GM15510 (cell line): ENCODE results near the gene DEPDC4.

ENCODE experiments used
- POLR2A ChIP-seq: IDR thresholded peaks from 3 replicates; pipeline ENCODE4 v1.6.1; 2011; ENCODE audit warnings: borderline replicate concordance; ENCODE audit not compliant: insufficient read length; ENCODE audit errors: extremely low read depth

DEPDC4 gene

GRCh38 chr12:100266585-100266834 lies 369 bp downstream of the DEPDC4 start:
- no peak for TF ChIP-seq POLR2A

GRCh38 chr12:100265732-100266584 lies 921 bp downstream of the DEPDC4 start:
- no peak for TF ChIP-seq POLR2A

GRCh38 chr12:100263131-100263530 lies 3.7 kb downstream of the DEPDC4 start:
- no peak for TF ChIP-seq POLR2A

GRCh38 chr12:100258127-100258526 lies 8.8 kb downstream of the DEPDC4 start:
- no peak for TF ChIP-seq POLR2A

- no peak for TF ChIP-seq POLR2A
Observed at GRCh38 chr12:100254876-100255275, 12.0 kb downstream of the DEPDC4 start.

- TF ChIP-seq POLR2A = no peak
Observed at GRCh38 chr12:100253437-100253836, 13.4 kb downstream of the DEPDC4 start.

- TF ChIP-seq POLR2A = no peak
Observed at GRCh38 chr12:100251917-100252316, 15.0 kb downstream of the DEPDC4 start.

GRCh38 chr12:100249941-100250340 lies 16.9 kb downstream of the DEPDC4 start:
- TF ChIP-seq POLR2A = no peak

GRCh38 chr12:100248886-100249285 lies 18.0 kb downstream of the DEPDC4 start:
- no peak for TF ChIP-seq POLR2A

DNA sequence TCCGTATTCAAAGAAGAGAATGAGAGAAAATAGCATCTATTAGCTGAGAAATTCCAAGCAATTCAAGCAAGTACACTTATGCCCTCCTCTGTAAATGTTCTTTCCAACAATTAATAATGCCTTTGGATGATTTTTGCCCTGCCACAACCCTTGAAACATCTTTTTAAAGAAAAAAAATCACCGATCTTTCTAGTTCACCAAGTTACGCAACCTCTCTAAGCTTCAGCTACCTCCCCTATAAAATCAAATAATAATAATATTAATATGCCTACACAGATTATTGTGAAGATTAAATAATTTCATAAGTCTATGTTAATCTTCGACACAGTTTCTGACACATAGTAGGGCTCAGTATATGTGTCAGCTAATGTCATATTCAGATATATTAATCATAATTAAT lies 19.1 kb downstream of the DEPDC4 start:
- no peak for TF ChIP-seq POLR2A

DNA sequence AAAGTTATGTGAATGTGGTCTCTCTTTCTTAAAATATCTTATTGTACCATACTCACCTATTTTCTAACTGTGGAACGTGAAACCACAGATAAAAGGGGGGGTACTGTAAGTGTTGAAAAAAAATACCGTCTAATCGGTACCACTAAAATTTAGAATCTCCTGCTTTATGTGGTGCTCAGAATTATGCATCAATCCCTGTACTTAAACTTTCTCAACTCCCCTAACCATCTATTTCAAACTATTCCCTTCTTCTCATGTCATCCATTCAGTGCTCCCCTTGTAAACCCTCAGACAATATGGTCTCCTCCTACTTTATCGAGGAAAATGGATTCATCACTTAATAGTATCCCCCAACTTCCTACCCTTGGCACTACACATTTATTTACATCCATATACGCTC lies 23.7 kb downstream of the DEPDC4 start:
- TF ChIP-seq POLR2A = no peak

- TF ChIP-seq POLR2A = no peak
Observed at GRCh38 chr12:100239589-100239988, 27.3 kb downstream of the DEPDC4 start.

DNA sequence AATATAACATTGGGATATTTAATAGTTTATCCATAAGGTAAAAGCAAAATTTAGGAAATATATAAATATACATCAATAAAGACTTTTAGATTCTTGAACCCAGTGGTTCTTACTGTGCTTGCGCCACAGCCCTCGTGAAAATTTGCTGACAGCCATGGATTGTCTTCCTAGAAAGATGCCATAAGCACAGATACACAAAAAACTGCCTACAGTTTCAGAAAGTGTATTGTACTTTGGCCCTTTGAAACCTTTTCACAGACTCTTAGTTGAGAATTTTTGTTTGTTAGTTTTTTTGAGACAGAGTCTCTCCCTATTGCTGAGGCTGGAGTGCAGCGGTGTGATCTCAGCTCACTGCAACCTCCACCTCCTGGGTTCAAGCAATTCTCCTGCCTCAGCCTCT lies 28.1 kb downstream of the DEPDC4 start:
- no peak for TF ChIP-seq POLR2A

DNA sequence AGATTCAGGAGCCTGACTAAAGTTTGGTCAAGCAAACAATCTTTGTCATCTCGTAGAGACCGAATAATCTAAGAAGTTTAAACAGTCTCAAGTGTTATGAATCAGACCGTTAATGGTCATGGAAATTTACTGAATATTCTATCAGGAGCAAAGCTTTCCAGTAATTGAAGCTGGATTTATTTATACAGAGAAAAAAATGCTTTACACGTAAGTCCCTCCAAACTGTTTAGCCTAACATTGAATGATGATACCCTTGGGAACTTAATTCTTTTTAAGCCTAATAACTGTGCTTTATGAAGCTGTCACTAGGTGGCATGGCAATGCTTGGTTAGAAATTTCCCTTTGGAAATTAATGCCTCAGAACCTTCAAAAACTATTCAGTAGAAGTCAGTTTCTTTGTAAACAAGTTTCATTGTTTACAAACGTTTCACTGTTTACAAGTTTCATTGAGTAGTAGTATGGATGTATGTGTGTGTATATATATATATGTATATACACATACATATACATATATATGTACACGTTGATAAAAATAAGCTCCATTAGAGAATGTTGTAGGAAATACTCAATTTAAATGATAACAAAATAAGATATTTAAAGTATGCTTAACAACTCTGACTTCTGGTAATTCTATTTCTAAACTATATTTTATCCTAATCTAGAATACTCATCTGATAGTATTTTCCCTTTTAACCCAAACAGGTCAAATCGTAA lies 32.1 kb downstream of the DEPDC4 start:
- TF ChIP-seq POLR2A = no peak

DNA sequence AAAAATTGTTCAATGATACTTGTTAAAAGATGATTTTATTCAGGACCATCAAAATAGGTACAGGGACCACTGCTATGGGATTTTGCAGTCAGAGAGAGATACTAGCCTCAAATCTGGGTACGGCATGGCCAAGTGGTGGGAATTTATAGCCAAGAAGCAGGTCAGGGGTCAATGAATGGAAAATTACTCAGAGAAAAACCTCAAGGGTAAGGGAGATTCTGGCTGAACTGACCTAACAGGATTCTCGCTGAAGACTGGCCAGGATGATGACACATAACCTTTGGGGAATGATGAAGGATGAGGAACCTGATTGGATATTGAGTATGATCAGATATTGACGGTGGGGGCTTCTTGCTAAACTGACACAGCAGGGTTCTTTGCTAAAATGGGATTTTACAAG lies 32.7 kb downstream of the DEPDC4 start:
- TF ChIP-seq POLR2A = no peak

- no peak for TF ChIP-seq POLR2A
Observed at GRCh38 chr12:100229876-100230275, 37.0 kb downstream of the DEPDC4 start.
